ENCODE results near the gene VAT1L. TPM values are rescaled to one million over a fixed set of nuclear protein-coding genes. Genes with fewer than 3 reads are reported as not detected.

VAT1L gene
- total RNA-seq, 1 experiment from 2014 or later = 33.8 TPM

- no CpG with 5 or more reads among the region's 2 CpGs for WGBS (ENCODE audit: extremely low coverage, insufficient read length, low lambda C conversion rate)
- no peak overlapping the region for H2BK15ac ChIP-seq (ENCODE audit: low read depth, low read length)
- H3K4me2 ChIP-seq (ENCODE audit: insufficient read depth, insufficient read length, low read length) = no peak overlapping the region
- H3T11ph ChIP-seq (ENCODE audit: low read length) = no peak overlapping the region
- no peak overlapping the region for H3K18ac ChIP-seq (ENCODE audit: insufficient read length, low read depth, low read length)
- H3K4me1 ChIP-seq (ENCODE audit: insufficient read depth, low read length) = no peaks in the 10 kb centered on the region
- H2BK20ac ChIP-seq (ENCODE audit: low read depth, low read length, poor library complexity, severe bottlenecking) = no peak overlapping the region
- no peak overlapping the region for H2AK5ac ChIP-seq (ENCODE audit: insufficient read length, low read length)
- Mint-ChIP-seq H3K4me1 (peaks cover 2 to 5% of the 10 kb centered on the region in 2 experiments; a peak in 2 of 4 replicates), H3K27ac (no peak overlapping the region), H3K27me3 (ENCODE audit: low read depth) (no peaks in the 10 kb centered on the region), H3K4me3 (no peak overlapping the region), H3K36me3 (ENCODE audit: insufficient read depth in 1 of 3, low read depth in 3 of 3) (peaks cover 14 to 53% (median 15%) of the 10 kb centered on the region in 3 experiments; a peak in 4 of 7 replicates), H3K9me3 (no peaks in the 10 kb centered on the region; a peak in 1 of 5 replicates)
- H2BK5ac ChIP-seq (ENCODE audit: insufficient read length, low read length) = no peak overlapping the region
- H2BK12ac ChIP-seq (ENCODE audit: insufficient read length, low read depth, low read length) = no peak overlapping the region
- H3K27ac ChIP-seq (ENCODE audit: insufficient read length, low read depth, low read length) = no peak overlapping the region
- no peak overlapping the region for H3K23ac ChIP-seq (ENCODE audit: insufficient read length, low read depth, low read length)
- no peak overlapping the region for H2AFZ ChIP-seq (ENCODE audit: low read length)
- no peak for TF ChIP-seq CTCF (conservative IDR thresholded peaks at IDR 0.05)
- no peak for DNase-seq
- H3K79me2 ChIP-seq (ENCODE audit: insufficient read depth, low read length) = peaks cover 2% of the 10 kb centered on the region; the same call in 1 of the 2 replicates
- H4K8ac ChIP-seq (replicated peaks; ENCODE audit: insufficient read length, low read depth, low read length) = no peak overlapping the region
- no peak overlapping the region for H4K91ac ChIP-seq (ENCODE audit: insufficient read length, low read depth, low read length)
- no peak overlapping the region for H4K5ac ChIP-seq (ENCODE audit: insufficient read length, low read depth, low read length)
- H3K4ac ChIP-seq (ENCODE audit: low read depth, low read length) = no peak overlapping the region
- no peaks in the 10 kb centered on the region for H3K79me1 ChIP-seq (ENCODE audit: insufficient read depth, low read depth, low read length, poor library complexity, severe bottlenecking)
- H3K14ac ChIP-seq (ENCODE audit: insufficient read depth, low read length) = no peak overlapping the region
- no peaks in the 10 kb centered on the region for H3K9me3 ChIP-seq (ENCODE audit: control insufficient read depth, low read depth, low read length)
- H3K9ac ChIP-seq (ENCODE audit: extremely low read depth, insufficient read length, low read length) = no peak overlapping the region
- no peaks in the 10 kb centered on the region for H3K23me2 ChIP-seq (ENCODE audit: insufficient read length, low read depth, low read length, poor library complexity, severe bottlenecking)
- no peak overlapping the region for H3K56ac ChIP-seq (ENCODE audit: insufficient read length, low read depth, low read length)
- no peaks in the 10 kb centered on the region for H4K20me1 ChIP-seq (ENCODE audit: control insufficient read depth, insufficient read depth, insufficient read length)
- H3K27me3 ChIP-seq (ENCODE audit: insufficient read depth, low read length) = no peaks in the 10 kb centered on the region
- H2BK120ac ChIP-seq (ENCODE audit: low read depth, low read length, poor library complexity, severe bottlenecking) = no peak overlapping the region
Observed at GRCh38 chr16:77881355-77882030, 93.1 kb downstream of the VAT1L start.

All from H9 (cell line).